IPS-15b (cell line): Measurements from ENCODE around the gene BBC3.

Experiments
- H3K27me3 ChIP-seq: one replicate; pipeline ENCODE4 v1.6.1; 2013; ENCODE audit warnings: low read length; ENCODE audit not compliant: control insufficient read depth, insufficient read depth
- H3K36me3 ChIP-seq: one replicate; pipeline ENCODE4 v1.6.1; 2013; ENCODE audit warnings: low read length; ENCODE audit not compliant: control insufficient read depth, insufficient read depth
- H3K4me1 ChIP-seq: one replicate; pipeline ENCODE4 v1.6.1; 2013; ENCODE audit warnings: mild to moderate bottlenecking, low read length; ENCODE audit not compliant: control insufficient read depth, insufficient read depth
- H3K4me3 ChIP-seq: one replicate; pipeline ENCODE4 v1.5.1; 2013; ENCODE audit warnings: low read depth, low read length
- H3K9ac ChIP-seq: one replicate; pipeline ENCODE4 v1.6.1; 2013; ENCODE audit warnings: low read depth, mild to moderate bottlenecking, low read length
- H3K9me3 ChIP-seq: one replicate; pipeline ENCODE4 v1.6.1; 2013; ENCODE audit warnings: mild to moderate bottlenecking, low read length; ENCODE audit not compliant: control insufficient read depth, insufficient read depth

BBC3 gene

GRCh38 chr19:47227352-47228167, 3.4 kb downstream of the BBC3 start:
- peak overlapping the region; percentile 79 for H3K9ac ChIP-seq

GRCh38 chr19:47226426-47227351, 4.3 kb downstream of the BBC3 start:
- Histone ChIP-seq H3K36me3 (peaks cover 9% of the 10 kb centered on the region), H3K4me3 (peak overlapping the region; percentile 71), H3K27me3 (no peaks in the 10 kb centered on the region), H3K4me1 (peaks cover 9% of the 10 kb centered on the region), H3K9me3 (no peaks in the 10 kb centered on the region), H3K9ac (peak overlapping the region; percentile 79)

More at GRCh38 chr19:47227352-47228167, 3.4 kb downstream of the BBC3 start:
- H3K4me3 ChIP-seq, result peak overlapping the region; percentile 71
- H3K36me3 ChIP-seq, result peaks cover 4% of the 10 kb centered on the region
- no peaks in the 10 kb centered on the region for H3K27me3 ChIP-seq
- peaks cover 12% of the 10 kb centered on the region for H3K4me1 ChIP-seq
- no peaks in the 10 kb centered on the region for H3K9me3 ChIP-seq

- Histone ChIP-seq H3K27me3 (no peaks in the 10 kb centered on the region), H3K36me3 (peaks cover 17% of the 10 kb centered on the region), H3K4me3 (peak overlapping the region; percentile 71), H3K9me3 (no peaks in the 10 kb centered on the region), H3K4me1 (peaks cover 6% of the 10 kb centered on the region), H3K9ac (peak overlapping the region; percentile 79)
Observed at GRCh38 chr19:47225746-47226425, 5.1 kb downstream of the BBC3 start.

GRCh38 chr19:47221890-47222289, 9.1 kb downstream of the BBC3 start:
- H3K9ac ChIP-seq, result no peak overlapping the region
- H3K36me3 ChIP-seq, result peaks cover 22% of the 10 kb centered on the region

GRCh38 chr19:47221080-47221841, 9.7 kb downstream of the BBC3 start:
- Histone ChIP-seq H3K36me3 (peaks cover 22% of the 10 kb centered on the region), H3K9ac (no peak overlapping the region)

More at GRCh38 chr19:47221890-47222289, 9.1 kb downstream of the BBC3 start:
- H3K9me3 ChIP-seq, result no peaks in the 10 kb centered on the region
- H3K27me3 ChIP-seq, result no peaks in the 10 kb centered on the region
- no peak overlapping the region for H3K4me3 ChIP-seq
- peaks cover 6% of the 10 kb centered on the region for H3K4me1 ChIP-seq

GRCh38 chr19:47215581-47215980, 15.4 kb downstream of the BBC3 start:
- peaks cover 3% of the 10 kb centered on the region for H3K36me3 ChIP-seq
- no peaks in the 10 kb centered on the region for H3K9me3 ChIP-seq
- no peak overlapping the region for H3K4me3 ChIP-seq
- no peak overlapping the region for H3K9ac ChIP-seq
- H3K27me3 ChIP-seq, result no peaks in the 10 kb centered on the region
- H3K4me1 ChIP-seq, result peaks cover under 1% of the 10 kb centered on the region

More at GRCh38 chr19:47221080-47221841, 9.7 kb downstream of the BBC3 start:
- no peaks in the 10 kb centered on the region for H3K27me3 ChIP-seq
- no peak overlapping the region for H3K4me3 ChIP-seq
- H3K4me1 ChIP-seq, result peaks cover 4% of the 10 kb centered on the region
- no peaks in the 10 kb centered on the region for H3K9me3 ChIP-seq

GRCh38 chr19:47210689-47211316, 20.2 kb downstream of the BBC3 start:
- no peaks in the 10 kb centered on the region for H3K27me3 ChIP-seq
- H3K36me3 ChIP-seq, result peaks cover 27% of the 10 kb centered on the region
- peaks cover 7% of the 10 kb centered on the region for H3K4me1 ChIP-seq
- no peaks in the 10 kb centered on the region for H3K9me3 ChIP-seq
- no peak overlapping the region for H3K9ac ChIP-seq
- H3K4me3 ChIP-seq, result no peak overlapping the region

GRCh38 chr19:47210180-47210490, 20.9 kb downstream of the BBC3 start:
- peaks cover 34% of the 10 kb centered on the region for H3K36me3 ChIP-seq
- H3K27me3 ChIP-seq, result no peaks in the 10 kb centered on the region
- H3K4me1 ChIP-seq, result peaks cover 7% of the 10 kb centered on the region
- H3K9me3 ChIP-seq, result no peaks in the 10 kb centered on the region
- H3K4me3 ChIP-seq, result no peak overlapping the region
- H3K9ac ChIP-seq, result no peak overlapping the region

- H3K9me3 ChIP-seq, result no peaks in the 10 kb centered on the region
- H3K27me3 ChIP-seq, result no peaks in the 10 kb centered on the region
- peaks cover 39% of the 10 kb centered on the region for H3K36me3 ChIP-seq
- peaks cover 7% of the 10 kb centered on the region for H3K4me1 ChIP-seq
- no peak overlapping the region for H3K9ac ChIP-seq
- no peak overlapping the region for H3K4me3 ChIP-seq
Observed at GRCh38 chr19:47209319-47210179, 21.4 kb downstream of the BBC3 start.

- Histone ChIP-seq H3K9ac (no peak overlapping the region), H3K4me1 (no peaks in the 10 kb centered on the region), H3K27me3 (no peaks in the 10 kb centered on the region), H3K36me3 (peaks cover 72% of the 10 kb centered on the region), H3K9me3 (no peaks in the 10 kb centered on the region), H3K4me3 (no peak overlapping the region)
Observed at GRCh38 chr19:47203254-47203653, 27.7 kb downstream of the BBC3 start.
